ENCODE results near the gene FMNL2.

Gene FMNL2

DNA sequence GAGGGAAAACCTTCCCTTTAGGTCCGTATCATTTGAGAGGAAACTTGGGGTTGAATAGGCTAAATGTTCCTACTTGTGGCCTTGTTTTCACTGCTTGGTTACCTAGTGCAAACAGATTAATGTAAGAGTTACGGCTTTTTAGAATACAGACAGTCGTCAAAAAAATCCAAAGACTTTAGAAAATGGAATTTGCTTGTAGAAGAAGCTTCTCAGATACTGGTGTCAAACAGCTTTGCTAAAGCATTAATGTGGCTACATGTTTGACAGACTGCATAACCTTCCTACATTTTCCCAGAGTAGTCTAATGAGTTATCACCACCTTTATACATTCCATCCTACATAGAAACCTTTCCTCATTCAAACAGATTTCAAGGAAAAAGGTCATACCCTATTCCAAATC is 114.6 kb downstream of the FMNL2 start:
- DNase-seq (ENCODE audit: low read depth), result no peak

DNA sequence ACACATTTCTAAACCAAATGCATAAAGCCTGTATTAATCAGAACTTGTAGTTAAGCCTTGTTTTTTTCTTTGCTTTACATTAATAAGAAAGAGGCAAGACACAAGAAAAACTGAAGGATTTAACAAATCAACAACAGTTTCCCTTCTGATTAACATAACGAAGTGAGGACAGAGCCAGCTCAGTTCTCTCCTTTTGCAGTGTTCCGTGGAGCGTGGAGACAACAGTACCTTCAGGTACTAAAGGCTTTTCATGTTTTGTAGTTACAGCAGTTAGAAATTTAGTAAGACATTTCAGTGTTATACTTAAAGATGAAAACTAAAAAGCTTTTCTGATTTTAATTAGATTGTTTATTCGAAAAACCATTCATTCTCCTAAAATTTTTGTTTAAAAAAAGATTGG is 115.2 kb downstream of the FMNL2 start:
- DNase-seq (ENCODE audit: low read depth), result no peak

DNA sequence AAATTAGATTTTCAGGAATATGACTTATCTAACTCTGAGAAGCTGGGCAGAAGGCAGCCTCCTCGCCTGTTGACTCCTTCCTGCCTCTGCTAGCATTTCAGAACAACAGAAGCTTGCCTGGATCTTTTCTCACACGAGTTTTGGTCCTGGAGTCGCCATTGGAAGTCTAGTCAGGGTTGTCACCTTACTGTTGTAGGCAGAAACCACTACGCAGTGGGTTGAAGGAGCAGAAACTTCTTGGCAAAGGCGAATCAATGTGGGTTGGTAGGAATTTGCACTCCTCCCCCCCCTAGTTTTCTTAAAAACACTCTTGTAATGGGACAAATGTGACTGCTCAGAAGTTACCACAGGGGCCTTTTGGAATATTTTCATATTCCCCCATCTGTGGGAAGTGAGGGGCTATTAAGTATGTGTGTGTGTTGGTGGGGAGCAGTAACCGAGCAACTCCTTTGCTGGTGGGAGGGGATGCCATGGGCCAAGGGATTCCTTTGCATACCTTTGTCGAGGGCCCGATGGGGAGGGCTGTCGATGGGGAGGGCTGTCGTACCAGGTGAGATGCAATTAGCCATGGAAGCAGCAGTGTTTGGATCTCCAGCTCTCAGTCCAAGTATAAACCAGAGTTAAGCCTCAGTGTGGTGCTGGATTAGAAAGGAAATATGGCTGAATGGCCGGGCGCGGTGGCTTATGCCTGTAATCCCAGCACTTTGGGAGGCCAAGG is 117.4 kb downstream of the FMNL2 start:
- DNase-seq (ENCODE audit: low read depth), result no peak

DNA sequence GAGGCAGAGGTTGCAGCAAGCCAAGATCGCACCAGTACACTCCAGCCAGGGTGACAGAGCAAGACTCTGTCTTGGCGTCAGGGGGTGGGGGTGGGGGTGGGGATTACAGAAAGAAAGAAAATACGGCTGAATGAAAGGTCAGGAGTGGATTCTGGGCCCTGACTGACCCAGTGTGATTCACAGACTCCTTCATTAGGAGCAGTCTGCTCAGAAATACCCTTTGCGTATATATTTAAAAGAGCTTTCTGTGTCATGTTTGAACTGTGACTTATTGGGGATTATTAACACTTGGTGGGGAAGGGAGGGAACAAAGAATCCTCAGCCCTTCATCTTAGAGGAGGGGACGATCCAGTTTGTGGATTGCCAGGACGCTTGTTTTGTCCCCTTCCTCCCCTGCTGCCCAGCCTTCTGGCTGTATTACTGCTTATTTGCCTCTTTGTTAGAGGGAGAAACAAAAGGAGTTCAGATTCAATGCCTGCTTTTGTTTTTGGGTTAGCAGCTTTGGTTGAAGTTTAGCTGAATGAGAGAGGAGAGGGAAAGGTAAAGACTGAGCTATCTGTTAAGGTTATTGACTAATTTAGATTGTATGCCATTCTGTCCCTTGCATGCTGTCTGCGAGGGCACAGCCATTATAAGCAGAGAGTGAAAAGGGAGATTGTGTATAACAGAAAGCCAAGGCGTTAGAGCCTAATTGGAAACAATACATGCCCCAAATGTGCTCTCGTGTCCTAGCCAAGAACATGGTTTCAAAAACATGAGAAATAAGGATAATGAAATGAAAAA is 118.3 kb downstream of the FMNL2 start:
- no peak for DNase-seq (ENCODE audit: low read depth)

DNA sequence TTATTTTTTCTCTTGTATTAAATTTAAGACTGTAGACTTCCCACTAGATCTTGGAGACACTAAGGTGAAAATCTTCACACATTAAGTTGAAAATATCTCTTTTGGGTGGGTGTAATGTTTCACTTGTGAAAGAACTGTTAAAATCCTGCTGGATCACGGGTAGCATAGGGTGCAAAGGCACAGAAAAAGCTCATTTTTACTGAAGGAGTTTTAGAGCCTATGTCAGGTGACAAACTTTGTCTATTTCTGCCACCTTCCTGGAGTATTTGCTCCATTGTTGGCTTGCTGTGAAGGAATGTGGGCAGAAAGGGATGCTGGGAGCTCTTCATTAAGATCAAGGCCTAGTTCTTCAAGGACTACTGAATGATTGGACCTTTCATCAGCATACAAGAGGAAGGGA is 119.4 kb downstream of the FMNL2 start:
- DNase-seq (ENCODE audit: low read depth), result no peak

DNA sequence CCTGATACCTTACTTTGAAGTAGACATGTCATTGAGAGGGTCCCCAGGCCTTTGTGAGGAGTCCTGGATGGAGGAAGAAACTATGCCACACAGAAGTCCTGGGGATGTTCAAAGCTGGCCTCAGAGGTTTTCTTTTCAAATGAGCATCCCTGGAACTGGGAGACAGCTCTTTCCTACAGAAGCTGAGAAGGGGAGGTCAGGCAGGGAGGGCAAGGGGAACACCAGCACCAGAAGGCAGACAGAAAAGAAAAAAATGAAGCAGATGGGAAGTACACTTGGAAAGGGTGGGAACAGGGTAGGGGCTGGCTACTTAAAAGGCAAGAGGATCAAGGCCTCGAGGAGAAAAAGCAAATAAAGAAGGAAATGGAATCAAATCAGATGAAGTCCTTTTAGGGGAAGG is 120.0 kb downstream of the FMNL2 start:
- DNase-seq (ENCODE audit: low read depth), result no peak

DNA sequence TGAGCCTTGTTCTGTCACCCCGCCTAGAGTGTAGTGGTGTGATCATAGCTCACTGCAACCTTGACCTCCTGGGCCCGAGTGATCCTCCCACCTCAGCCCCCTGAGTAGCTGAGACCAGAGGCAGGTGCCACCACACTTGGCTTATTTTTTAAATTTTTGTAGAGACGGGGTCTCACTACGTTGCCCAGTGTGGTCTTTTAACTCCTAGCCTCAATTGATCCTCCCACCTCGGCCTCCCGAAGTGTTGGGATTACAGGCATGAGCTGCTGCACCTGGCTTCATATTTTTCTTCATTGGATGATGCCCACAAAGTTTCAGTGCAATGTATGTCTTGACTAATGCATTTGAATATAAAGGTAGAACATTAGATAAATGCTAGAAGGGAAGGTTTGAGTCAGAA is 120.8 kb downstream of the FMNL2 start:
- DNase-seq (ENCODE audit: low read depth), result no peak

DNA sequence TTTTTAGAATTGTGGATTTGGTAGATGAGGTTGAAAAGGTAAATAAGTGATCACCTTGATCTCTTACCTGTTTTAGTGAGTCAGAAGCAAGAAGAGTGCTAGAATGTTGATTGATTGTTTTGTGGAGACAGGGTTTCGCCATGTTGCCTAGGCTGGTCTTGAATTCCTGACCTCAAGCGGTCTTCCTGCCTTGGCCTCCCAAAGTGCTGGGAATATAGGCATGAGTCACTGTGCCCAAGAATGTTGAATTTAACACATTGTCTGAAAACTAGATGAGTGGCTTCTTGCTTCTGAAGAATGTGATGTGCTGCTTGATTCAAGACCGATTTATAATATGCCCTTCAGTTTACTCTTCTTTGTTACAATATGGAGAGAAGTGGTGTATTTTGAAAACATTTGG is 121.3 kb downstream of the FMNL2 start:
- DNase-seq (ENCODE audit: low read depth), result no peak

DNA sequence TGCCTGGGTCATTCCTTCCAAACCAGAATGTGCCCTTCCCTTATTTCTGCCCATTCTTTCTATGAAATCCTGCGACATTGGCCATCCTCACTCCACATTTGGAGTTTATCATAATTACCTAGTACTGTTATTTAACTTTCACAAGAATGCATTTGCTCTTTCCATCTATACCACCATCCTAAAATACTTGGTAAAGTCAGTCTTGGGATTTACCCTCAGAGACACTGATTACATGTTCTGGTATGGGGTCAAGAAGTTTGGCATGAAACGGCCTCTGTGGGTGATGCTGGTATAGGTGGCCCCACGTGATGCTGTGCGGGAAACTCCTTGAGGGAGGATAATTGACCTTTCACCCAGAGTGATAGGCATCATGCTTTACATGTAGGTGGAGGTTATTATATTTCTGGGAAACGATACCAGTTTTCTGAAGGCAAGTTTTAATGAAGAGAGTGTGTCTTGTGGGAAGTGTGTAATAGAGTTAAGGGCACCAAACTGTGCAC is 123.5 kb downstream of the FMNL2 start:
- DNase-seq (ENCODE audit: low read depth), result no peak

DNA sequence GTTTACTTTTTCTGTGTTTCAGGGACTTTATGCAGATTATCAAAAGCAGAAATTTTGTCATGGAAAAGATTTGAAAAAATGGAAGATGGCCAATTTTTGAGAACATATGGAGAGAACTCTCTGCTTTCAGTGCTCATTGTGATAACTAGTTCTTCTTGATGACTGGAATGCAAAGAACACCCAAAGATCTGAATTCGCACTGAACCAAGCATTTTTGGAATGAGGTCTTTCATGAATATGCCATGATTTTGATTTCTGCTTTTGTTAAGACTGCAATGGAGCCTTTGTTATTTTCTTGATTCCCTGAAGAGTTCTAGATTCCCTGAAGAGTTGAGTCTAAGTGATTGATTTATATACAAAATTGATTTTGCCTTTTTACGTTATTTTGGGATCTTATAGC is 124.1 kb downstream of the FMNL2 start:
- no peak for DNase-seq (ENCODE audit: low read depth)

DNA sequence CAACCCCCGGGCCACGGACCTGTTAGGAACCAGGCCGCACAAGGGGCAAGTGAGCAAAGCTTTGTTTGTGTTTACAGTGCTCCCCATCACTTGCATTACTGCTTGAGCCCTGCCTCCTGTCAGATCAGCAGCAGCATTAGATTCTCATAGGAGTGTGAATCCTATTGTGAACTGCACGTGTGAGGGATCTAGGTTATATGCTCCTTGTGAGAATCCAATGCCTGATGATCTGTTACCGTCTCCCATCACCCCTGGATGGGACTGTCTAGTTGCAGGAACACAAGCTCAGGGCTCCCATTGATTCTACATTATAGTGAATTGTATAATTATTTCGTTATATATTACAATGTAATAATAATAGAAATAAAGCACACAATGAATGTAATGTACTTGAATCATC is 125.6 kb downstream of the FMNL2 start:
- DNase-seq (ENCODE audit: low read depth), result no peak

DNA sequence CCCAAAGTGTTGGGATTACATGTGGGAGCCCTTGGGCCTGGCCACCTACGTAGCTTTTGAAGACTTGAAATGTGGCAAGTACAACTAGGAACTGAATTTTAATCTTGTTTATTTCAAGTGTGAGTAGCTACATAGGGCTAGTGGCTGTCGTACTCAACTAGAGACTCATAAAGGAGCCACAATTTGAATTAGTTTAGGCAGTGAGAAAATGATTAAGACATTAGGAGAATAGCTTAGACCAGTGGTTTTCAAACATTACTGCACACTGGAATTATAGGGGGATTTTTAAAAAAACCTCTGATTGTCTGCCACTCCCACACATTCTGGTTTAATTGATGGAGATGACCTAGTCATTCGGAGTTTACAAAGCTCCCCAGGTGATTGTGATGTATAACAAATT is 127.1 kb downstream of the FMNL2 start:
- DNase-seq (ENCODE audit: low read depth), result no peak

DNA sequence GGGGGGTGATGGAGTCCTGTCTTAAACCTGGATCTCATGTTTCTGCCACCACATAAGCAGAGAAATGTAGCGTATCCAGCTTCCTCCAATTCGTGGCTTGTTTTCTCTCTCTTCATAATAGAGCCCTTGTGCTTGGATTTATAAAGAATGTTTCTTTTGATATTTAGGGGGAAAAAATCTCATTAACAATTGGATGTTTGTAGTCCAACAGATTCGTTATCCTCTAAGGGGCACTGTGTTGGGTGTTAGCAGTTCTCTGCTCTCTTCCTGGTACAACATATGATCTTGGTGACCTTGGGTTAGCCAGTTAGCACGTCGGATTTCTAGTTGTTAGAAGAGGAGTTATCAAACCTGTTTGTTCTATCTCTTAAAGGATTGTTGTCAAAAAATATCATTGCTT is 127.8 kb downstream of the FMNL2 start:
- no peak for DNase-seq (ENCODE audit: low read depth)

DNA sequence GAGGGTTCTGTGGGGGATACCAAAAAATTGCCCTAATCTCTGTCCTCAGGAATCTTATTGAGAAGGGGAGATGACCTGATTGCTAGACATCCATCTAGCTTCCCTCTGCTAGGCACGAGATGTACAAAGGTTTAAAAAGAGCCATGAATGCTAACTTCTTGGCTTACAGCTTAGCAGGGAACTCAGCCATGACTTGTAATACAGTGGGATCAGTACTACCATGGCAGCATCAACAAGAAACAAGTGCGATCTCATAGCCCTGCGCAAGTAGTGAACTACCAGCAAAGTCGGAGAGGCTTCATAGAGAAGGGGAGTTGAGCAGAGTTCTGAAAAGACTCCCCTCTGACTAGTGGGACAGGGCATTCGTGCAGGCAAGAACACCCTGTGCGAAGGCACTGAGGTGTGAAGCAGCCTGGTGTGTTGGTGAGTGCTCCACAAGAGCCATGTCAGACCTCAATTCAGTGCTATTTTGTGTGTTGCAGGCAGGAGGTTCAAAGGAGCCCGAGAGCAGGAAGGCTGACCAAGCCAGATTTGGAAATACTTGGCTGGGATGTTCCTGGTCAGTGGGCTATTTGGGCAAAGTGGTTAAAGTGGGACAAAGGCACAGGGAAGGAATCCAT is 130.0 kb downstream of the FMNL2 start:
- DNase-seq (ENCODE audit: low read depth), result no peak

DNA sequence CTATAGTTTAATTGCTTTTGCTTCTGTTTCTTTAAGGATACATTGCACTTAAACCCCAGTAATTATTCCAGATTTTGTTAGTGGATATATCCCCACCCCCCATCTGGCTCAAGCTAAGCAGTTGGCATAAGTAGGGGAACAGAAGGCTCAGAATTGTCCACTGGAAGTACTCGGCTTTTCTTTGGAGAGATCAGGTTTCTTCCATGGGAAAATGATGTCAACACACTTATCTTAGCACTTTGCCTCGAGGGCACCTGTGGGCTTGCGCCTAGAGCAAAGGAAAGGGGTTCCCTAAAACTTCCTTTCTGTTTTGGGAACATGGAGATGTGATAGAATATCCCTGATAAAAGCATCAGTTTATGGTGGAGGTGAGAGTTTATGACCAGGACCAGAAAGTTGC is 130.6 kb downstream of the FMNL2 start:
- DNase-seq (ENCODE audit: low read depth), result peak; percentile 33

DNA sequence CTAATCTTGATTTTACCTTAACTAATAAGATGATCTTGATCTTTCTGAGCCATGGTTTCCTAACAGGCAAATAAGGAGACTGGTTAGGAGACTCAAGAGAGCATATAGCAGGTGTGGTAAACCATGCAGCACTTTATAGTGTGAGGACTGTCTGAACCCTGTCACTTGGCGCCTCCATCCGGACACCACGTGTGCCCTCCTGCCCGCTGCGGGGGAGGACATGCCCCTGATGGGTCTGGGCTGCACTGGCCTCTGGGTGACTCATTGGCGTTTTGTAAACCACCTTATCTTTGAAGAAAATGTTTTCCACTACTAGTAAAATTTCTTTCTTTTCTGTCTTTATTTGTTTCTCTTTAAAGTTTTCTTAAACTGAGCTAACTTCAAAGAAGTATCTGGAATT is 131.1 kb downstream of the FMNL2 start:
- DNase-seq (ENCODE audit: low read depth), result no peak

DNA sequence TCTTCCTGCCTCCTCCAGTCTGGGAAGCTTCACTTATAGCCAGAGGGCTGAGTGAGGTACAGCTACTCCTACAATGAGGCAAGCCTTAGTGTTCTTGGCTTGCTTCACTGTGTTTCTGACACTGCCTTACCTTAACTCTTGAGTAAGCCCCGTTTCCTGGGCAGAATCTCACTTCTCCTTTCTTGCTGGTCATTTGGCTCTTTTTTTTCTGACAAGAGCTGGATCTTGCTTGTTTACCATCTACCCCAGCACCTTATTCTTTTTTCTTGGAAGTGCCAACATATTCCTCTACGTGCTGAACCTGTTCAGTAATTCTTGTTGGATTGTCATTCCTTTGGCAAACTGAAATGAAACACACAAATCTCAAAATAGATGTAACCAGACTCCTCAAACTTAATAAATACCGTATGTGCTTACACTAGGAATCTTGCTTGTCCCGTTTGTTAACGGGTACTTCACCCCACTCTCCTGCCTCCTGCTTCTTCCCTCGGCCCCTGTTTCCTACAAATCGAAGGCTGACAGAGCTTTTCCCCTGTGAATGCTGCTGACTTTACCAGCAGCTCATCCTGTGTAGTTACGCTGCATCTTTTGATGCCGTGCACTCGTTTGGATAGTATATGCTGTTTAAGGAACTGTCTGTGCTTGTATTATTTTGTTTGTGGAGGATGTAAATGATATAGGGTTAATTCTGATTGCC is 132.2 kb downstream of the FMNL2 start:
- peak; percentile 48 for DNase-seq (ENCODE audit: low read depth)

DNA sequence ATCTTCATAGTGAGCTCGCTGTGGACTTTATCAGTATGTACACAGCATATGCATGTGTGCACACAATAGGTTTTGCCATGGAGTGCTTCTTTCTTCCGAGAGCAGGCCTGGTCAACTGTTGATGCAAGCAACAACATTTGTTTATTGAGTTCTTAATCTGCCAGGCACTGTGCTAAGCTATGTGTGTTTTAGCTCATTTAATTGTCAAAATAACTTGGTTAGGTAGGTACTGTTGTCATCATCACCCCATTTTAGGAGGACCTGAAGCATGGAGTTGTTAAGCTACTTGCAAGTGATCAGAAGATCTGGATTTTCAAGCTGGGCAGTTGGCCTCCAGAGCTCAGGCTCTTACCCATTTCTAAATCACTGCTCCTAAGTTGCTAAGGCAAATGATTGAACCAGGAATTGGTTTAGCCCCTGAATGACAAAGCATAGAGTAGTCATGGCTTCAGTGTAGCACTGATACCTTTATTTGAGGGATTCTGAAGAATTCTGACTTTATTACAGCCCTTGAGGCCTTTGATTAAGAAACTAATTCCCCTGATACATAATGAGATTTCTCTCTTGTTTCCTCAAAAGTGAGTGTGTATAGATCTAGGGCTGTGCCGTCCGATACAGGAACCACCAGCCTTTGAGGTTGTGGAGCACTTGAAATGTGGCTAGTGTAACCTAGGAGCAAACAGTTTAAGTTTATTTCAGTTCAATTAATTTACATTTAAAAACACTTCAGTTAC is 132.9 kb downstream of the FMNL2 start:
- no peak for DNase-seq (ENCODE audit: low read depth)

DNA sequence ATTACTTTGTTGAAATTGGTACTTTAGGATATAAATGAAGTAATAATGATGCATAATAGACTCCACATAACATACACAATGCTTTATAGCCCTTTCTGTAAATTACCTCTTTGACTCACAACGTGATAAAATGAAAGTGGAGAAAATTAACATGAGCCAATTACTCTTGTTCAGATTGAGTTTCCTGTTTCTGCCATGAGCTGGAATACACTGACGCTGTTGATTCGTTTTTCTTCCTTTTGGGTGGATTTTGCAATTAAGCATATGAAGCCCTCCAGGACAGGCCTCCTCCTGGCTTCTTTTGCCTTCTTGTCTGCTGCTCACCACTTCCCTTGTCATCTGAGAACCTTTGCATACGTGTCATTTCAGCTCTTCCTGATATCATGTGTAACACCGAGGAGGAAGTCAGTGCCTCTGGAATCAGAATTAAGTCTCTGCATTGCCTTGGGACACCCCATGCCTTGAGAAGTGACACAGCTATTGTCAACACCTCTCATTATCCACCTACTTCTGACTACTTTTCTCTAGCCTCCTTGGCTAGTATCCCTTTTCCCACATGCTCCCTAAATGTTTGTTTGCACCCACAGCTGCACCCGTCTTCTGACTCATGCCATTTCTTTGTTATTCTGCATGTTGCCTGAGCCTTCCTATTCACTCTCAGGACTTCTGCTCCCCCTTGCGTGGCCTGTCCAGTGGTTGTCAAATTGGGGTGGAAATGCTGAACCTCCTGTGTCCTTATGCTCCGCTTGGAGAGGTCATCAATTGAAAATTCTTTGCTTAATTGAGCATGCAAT is 134.1 kb downstream of the FMNL2 start:
- DNase-seq (ENCODE audit: low read depth), result peak; percentile 20

DNA sequence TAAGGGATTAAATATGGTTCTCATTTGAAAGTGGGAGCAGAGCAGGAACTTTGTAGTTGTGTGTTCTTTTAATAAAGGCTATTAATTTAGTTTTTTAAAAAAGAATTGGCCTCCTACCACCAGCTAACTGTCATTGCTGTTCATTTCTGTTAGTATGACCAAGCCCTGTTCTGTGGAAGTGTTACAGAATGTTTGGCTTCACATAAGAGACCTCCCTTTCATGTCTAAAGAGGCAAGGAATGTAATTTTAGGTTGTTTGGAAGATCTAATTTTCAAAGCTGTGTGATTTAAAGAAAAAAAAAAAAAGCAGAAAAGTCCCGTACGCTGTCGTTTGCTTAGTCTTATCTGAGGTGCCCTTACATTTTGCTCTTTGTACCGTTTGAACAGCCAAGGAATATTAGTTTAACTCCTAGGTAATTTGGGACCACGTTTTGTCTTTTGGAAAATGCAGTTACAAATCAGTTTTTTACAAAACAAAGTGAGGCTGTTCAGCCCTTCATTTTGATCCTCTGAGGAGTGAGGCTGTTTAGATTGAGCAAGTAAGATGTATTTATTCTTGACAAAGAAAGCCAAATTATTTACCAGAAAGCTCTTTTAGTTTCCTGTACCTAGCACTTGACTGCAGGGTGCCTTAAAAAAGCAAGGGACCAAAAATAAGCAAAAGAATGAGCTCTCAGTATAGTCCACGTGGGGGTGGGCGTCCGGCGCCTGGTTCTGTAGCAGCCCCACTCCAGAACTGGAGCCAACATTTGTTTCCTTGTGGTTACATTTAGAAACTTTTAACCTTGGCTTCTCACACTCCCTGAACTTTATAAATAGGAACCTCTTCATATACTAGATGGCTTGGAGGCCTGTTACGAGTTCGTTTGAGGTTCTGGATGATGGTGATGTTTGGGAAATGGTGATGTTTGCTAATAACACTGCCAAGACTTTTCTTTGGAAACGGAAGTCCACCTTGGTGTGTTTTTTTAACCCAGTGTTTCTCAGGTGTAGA is 136.2 kb downstream of the FMNL2 start:
- DNase-seq (ENCODE audit: low read depth), result no peak
